NCI-H2029 treated with DMSO at 0.1 percent for 48 hours (cell line): ENCODE data around the gene PAIP2.

Source experiments
- DNase-seq: peaks from one replicate; lab custom pipeline; 2025; lab: John Stamatoyannopoulos, UW

Gene PAIP2

DNA sequence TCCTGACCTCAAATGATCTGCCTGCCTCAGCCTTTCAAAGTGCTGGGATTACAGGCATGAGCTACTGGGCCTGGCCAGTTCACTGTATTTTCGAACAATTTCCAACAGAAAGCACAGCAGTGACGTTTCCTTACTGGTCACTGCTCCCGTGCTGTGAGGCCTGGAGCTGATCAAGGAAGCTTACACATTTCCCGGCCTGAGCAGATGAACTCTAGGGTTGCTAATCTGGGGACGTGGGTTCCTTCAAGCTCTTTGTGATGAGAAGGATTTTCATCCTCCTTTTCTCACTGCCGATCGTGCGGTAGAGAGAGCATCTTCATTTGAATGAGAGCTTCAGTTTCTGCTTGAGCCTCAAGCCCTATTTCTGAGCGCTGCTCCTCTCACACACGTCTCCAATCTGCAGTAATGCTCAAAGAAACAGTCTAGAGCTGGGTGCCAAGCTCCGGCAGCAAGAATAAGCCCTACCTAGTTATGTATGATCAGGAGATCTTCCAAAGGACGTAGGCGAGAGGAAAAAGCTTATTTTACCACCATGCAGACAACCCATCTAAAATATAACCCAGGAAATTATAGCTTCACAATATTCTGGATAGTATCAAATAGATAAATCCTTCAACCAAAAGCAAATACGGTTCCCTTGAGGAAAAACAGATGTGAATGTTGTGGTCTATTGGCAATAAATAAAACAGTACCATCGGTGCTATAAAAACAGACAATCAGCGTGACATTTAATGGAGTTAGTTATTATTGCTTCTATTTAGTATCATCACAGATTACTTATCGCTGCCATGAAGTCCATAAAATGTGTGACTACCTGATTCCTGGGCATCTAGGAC is 69.6 kb downstream of the PAIP2 start:
- DNase-seq: no peak

DNA sequence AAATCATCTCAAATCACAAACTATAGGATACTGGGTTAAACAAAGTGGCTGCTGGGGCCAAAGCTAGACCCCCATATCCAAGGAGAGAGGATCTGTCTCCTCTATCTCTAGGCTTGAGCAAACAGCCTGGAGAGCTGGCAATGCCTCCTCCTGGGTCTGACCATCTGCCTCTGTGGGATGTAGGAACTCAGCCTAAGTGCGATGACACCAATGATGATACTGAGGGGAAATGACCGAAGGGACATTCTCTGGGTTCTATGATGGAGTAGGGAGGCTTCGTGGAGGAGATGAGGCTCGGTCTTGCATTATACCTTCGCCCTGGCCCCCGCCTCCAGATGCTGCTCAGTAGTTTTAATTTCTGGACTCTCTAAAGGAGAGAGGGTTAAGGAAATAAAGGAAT is 71.5 kb downstream of the PAIP2 start:
- DNase-seq: no peak

DNA sequence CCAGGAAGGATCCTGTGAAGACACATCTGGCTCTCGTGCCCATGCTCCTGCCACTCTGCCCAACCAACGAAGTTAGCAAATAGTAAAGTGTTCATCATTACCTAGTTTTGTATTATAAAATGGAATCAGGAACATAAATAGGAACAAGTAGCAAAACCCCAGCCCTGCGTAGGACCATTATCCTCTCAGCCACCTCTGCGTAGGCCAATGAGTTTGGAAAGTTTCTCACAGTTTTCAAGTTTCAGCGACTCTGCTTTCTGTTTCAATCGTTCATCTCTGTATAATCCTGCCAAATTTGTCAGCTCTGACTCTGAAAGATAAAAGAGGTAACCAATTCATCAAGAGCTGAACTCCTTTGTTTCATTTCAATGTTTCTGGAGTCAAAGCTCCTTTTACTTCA is 72.3 kb downstream of the PAIP2 start:
- no peak for DNase-seq

DNA sequence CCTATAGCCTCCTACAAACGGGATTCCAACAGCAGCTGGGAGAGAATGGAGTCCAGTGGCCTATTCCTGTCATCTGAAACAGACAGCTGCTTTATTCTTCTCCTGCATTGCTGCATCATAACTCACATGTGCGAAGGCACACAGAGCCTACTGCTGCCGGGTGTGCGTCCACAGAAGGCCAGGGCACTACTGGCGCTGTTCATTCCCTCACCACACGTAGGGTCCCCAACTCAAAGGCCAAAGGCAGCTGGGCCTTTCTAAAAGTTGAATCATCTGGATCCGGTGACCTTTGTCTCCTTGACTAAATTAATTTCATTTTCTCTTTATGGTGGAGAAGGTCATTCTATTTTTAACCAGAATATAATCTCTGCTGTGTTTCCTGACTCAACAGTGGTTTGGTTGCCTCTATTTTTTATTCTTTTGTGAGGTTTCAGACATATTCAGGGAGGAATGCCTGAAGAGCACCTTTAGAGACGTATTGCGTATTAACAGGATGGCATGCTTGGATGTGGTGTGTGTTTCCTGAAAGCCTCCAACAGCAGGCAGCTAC is 73.0 kb downstream of the PAIP2 start:
- no peak for DNase-seq

DNA sequence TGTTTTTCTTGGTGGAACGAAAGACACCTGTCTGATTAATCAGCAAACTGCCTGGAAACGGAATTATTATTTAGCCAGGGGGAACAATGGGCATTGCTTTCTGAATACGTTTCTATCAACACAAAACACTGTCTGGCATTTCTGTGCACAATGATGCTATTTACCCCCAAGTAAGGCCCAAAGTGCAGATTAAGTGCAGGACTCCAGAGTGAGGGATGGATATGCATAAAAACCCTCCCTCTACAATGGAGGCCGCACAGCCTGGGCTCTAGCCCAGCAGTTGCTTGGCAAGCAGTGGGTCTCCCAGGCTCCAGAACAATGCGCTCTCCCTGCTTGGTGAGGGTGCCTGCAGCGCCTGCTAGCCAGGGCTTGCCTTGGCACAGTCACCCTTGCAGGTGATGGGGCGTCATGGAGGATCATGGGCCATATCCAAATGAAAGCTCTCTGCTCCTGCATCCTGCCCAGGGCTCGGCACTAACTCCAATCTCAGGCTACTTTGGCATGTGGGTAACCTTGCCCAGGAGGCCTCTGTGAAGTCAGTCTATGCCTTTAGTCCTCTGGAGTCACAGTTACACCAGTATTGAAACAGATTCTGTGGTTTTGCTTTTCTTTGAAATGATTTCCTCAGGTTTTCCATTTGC is 73.7 kb downstream of the PAIP2 start:
- DNase-seq: no peak

DNA sequence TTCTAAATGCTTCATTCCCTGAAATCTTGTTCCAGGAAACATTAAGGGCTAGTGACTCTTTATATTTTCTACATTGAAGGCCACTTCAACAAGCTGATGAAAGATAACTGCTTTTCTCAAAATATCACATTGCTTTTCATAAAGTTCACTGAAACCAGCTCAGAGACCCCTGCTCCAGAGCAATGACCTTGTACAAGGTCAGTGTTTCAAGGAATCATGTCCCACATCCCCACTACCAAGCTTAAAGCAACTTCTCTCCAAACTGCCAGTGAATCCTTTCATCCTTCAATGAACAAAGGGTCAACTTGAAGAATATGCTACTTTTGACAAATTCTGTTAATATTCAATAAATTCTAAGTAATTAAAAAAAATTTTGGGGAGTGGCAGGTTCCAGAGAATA is 74.2 kb downstream of the PAIP2 start:
- no peak for DNase-seq

DNA sequence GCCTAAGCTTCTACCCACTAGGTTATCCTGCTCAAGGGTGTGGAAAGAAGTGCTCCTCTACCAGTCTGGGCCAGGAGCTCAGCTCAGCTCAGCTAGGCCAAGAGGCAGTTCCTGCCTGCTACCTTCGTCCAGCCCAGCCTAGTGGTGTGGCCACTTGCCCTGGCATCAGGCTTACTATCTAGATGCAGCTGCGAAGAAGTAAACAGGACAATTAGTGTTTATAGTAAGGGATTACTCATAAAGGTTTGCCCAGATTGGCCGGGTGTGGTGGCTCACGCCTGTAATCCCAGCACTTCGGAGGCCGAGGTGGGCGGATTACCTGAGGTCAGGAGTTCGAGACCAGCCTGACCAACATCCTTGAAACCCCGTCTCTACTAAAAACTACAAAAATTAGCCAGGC is 75.0 kb downstream of the PAIP2 start:
- no peak for DNase-seq

DNA sequence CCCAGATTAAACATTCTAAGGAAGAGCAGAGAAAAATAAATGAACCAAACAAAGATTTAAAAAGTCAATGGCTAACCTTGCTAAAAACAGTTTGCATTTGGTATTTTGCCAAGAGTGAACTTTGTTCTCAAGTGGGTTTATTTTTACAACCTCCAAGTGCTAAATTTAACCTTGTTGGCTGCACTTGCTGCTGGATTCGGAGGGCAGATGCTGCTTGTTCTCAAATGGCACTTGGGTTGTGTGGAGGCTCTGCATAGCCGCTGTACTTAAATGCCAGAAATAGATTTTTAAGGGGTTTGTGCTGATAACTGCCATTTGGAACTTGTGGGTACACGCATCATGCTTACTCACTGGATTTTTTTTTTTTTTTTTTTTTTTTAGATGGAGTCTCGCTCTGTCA is 75.6 kb downstream of the PAIP2 start:
- no peak for DNase-seq

DNA sequence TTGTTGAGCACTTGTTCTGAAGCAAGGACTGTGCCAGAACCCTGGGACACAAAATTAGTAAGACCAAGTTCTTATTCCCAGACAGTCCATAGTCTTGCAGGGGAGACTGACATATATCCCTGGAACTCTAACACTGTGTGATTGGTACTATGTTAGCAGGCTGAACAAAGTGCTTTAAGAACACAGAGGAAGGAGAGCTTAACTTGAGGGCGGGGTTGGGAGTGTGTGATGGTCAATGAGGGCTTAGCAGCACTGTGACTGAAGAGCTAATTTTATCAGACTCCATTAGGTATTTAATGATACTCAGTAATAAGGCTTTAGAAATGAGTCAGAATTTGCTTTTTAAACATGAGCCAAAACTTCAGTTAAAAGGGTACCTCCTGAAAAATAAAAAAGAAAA is 77.1 kb downstream of the PAIP2 start:
- no peak for DNase-seq
